ENCODE results near the gene CAPNS1.

Gene CAPNS1

DNA sequence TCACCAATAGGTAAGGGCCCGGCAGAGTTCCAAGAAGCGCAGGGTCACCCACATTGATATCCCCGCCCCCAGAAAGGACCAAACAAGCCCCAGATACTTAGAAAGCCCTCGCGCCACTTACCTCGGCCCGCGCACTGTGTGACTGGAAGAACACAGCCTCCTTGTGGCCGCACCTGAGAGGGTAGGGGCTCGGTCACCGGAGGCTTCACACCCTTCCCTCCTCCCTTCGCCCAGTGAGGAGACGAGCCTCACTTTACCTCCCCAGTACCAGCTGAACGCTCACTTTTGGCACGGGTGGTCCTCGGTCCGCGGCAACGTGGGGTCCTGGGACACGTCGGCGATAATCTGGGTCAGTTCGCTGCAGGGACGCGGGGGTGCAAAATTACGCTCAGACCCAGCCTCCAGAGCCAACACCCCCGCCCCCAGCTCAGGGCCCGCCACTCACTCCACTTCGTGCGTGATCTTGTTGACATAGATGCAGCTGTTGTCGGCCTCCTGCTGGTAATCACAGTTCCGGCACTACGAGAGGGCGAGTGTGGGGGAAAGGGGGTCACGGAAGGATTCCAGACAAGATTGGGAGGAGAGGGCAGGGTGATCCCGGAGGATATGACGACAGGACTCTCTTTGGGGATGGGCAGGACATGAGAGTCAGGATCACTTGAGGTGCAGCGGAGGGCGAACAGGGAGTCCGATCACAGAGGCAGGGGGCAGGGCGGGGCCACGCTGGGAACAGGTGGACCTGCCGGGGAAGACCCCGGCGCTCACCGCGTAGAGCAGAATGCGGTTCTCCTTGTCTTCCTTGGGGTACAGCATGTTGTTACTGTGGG, 25.8 kb upstream of the CAPNS1 start:
- H3K4me3 ChIP-seq (ENCODE audit: low read depth, low read length) = peak overlapping the region; percentile 95
- TF ChIP-seq, protein P1, sequence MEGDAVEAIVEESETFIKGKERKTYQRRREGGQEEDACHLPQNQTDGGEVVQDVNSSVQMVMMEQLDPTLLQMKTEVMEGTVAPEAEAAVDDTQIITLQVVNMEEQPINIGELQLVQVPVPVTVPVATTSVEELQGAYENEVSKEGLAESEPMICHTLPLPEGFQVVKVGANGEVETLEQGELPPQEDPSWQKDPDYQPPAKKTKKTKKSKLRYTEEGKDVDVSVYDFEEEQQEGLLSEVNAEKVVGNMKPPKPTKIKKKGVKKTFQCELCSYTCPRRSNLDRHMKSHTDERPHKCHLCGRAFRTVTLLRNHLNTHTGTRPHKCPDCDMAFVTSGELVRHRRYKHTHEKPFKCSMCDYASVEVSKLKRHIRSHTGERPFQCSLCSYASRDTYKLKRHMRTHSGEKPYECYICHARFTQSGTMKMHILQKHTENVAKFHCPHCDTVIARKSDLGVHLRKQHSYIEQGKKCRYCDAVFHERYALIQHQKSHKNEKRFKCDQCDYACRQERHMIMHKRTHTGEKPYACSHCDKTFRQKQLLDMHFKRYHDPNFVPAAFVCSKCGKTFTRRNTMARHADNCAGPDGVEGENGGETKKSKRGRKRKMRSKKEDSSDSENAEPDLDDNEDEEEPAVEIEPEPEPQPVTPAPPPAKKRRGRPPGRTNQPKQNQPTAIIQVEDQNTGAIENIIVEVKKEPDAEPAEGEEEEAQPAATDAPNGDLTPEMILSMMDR (IDR thresholded peaks at IDR 0.05; ENCODE audit: low read depth, low read length) = peak; percentile 26
- in situ Hi-C loops (cut with HindIII; ENCODE audit: low sequenced_read_pairs) = no loop called here
- DNase-seq (ENCODE audit: low read depth, low spot score) = no peak

GRCh38 chr19:36114721-36115452, 25.0 kb upstream of the CAPNS1 start, which contains the start of gene POLR2I:
Gene POLR2I, minus strand, starts transcription at chr19:36114875. Its CDS starts 19 bp downstream, at chr19:36114856.
- H3K4me3 ChIP-seq (ENCODE audit: low read depth, low read length) = peak within 1 kb of the TSS; percentile 95
- TF ChIP-seq, protein P1 (IDR thresholded peaks at IDR 0.05; ENCODE audit: low read depth, low read length) = no peak
- in situ Hi-C loops (cut with HindIII; ENCODE audit: low sequenced_read_pairs) = no loop called here
- DNase-seq (ENCODE audit: low read depth, low spot score) = peak; percentile 100

- in situ Hi-C loops (cut with HindIII; ENCODE audit: low sequenced_read_pairs) = no loop called here
- H3K4me3 ChIP-seq (ENCODE audit: low read depth, low read length) = peak within 1 kb of the TSS; percentile 95
- peak; percentile 42 for DNase-seq (ENCODE audit: low read depth, low spot score)
- TF ChIP-seq, protein P1 (IDR thresholded peaks at IDR 0.05; ENCODE audit: low read depth, low read length) = no peak
Observed at GRCh38 chr19:36115453-36116343, 24.2 kb upstream of the CAPNS1 start, which contains the start of gene TBCB. Gene TBCB, plus strand, starts transcription at chr19:36115468. Its CDS starts 93 bp downstream, at chr19:36115561.

DNA sequence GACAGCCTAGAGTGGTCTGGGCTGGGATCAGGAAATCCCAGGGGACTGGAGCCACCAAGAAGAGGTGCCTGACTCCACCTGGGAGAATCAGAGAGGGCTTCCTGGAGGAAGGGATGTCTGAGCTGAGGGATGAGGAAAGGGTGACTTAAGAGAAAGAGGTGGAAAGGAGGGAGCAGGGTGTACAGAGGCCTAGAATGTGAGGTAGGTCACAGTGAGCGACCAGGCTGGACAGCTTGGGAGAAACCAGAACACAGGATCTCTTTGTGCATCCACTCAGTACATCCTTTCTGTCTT, 23.6 kb upstream of the CAPNS1 start:
- TF ChIP-seq, protein P1 (IDR thresholded peaks at IDR 0.05; ENCODE audit: low read depth, low read length) = no peak
- in situ Hi-C loops (cut with HindIII; ENCODE audit: low sequenced_read_pairs) = no loop called here
- peak overlapping the region; percentile 76 for H3K4me3 ChIP-seq (ENCODE audit: low read depth, low read length)
- no peak for DNase-seq (ENCODE audit: low read depth, low spot score)

DNA sequence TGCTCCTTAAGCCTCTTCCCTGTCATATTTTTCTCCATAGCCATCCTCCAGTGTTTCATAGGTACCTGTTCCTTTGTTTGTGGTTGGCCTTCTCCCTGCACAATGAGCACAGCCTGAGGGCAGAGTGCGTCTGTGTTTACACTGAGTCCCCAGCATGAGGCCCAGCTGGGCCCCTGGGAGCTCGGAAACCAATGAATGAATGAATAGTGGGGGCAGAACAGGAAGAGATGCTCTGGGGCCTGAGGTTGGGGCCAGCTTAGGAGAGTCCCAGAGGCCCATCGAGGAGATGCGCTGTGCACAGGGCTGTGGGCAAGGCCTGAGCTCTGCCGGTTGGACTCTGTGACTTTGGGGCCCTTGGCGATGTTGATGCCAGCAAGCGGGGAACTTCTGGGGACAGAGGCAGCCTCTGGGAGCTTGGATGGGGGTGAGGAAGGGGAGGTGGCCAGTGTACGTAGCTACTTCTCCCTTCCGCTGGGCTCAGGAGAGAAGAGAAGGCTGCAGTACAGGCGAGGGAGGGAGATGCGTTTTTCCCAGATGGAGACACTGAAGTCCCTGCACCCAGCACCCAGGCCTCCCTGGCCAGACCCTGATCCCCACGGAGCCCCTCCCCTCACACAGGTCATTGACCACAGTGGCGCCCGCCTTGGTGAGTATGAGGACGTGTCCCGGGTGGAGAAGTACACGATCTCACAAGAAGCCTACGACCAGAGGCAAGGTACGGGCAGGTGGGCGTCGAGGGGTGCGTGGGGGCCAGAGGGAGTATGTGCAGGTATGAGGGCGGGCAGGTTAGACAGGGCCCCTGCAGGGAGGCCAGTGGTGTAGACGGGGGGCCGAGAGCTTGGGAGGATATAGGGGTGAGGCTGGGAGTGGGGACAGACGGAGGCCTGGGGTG, 19.5 kb upstream of the CAPNS1 start:
- no peak overlapping the region for H3K4me3 ChIP-seq (ENCODE audit: low read depth, low read length)
- no peak for DNase-seq (ENCODE audit: low read depth, low spot score)
- TF ChIP-seq, protein P1 (IDR thresholded peaks at IDR 0.05; ENCODE audit: low read depth, low read length) = no peak
- in situ Hi-C loops (cut with HindIII; ENCODE audit: low sequenced_read_pairs) = no loop called here
